ENCODE measurements around the gene SLC30A1. TPM values are rescaled to one million over a fixed set of nuclear protein-coding genes. Genes with fewer than 3 reads are reported as not detected.
"Not testable (repeated sequence)": the region's sequence is repeated elsewhere in the genome, so short reads cannot be mapped to it uniquely, and the experiment has no call there.

The SLC30A1 gene
- total RNA-seq, 2 donors from 2014 or later = 12.5 to 22.0 TPM

DNA sequence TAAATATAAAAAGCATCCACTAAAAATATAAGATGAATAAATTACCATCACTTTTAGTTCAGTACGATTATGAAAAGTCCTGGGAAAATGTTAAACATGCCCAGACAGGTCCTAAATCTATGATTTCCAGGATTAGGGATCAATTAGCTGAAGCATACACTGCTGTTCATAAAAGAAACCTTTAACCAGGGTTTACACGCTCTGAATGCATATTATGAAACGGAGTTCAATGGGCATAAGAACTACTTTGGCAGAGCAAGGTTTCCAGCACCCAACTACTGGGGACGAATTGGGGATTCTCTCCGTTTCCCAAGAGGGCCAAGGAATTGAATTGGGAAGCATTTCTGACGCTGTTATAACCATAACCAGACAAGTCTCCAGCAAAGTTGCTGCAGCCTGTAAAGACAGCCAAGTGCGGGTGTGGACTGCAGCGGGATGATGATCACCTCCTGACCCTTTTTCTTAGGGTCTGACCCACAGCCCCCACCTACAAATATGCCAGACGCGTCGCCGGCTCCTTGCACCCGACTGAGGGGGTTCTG, 1.6 kb downstream of the SLC30A1 start:
- intact Hi-C loops (cut with DNase I) = loop anchor here (2.0 to 5.0 kb wide), 2 partner anchors 40 to 63 kb away; no protein-coding TSS in a partner anchor
- DNase-seq (ENCODE audit: low spot score) = no peak
- Histone ChIP-seq H3K27me3 (replicated peaks; ENCODE audit: insufficient read depth) (no peaks in the 10 kb centered on the region), H3K4me3 (peak overlapping the region; percentile 91 to 92), H3K4me1 (replicated peaks) (no peaks in the 10 kb centered on the region), H3K9me3 (no peaks in the 10 kb centered on the region), H3K27ac (peak overlapping the region; percentile 91 to 95), H3K36me3 (no peaks in the 10 kb centered on the region)
- 0% methylated on average over 13 of the region's 13 CpGs for WGBS
- TF ChIP-seq POLR2A (IDR thresholded peaks at IDR 0.05) (no peak), POLR2AphosphoS5 (IDR thresholded peaks at IDR 0.05) (no peak)
- TF ChIP-seq, protein P1, sequence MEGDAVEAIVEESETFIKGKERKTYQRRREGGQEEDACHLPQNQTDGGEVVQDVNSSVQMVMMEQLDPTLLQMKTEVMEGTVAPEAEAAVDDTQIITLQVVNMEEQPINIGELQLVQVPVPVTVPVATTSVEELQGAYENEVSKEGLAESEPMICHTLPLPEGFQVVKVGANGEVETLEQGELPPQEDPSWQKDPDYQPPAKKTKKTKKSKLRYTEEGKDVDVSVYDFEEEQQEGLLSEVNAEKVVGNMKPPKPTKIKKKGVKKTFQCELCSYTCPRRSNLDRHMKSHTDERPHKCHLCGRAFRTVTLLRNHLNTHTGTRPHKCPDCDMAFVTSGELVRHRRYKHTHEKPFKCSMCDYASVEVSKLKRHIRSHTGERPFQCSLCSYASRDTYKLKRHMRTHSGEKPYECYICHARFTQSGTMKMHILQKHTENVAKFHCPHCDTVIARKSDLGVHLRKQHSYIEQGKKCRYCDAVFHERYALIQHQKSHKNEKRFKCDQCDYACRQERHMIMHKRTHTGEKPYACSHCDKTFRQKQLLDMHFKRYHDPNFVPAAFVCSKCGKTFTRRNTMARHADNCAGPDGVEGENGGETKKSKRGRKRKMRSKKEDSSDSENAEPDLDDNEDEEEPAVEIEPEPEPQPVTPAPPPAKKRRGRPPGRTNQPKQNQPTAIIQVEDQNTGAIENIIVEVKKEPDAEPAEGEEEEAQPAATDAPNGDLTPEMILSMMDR (IDR thresholded peaks at IDR 0.05) = no peak

- Histone ChIP-seq H3K27me3 (replicated peaks; ENCODE audit: insufficient read depth) (no peaks in the 10 kb centered on the region), H3K9me3 (no peaks in the 10 kb centered on the region), H3K4me1 (replicated peaks) (no peaks in the 10 kb centered on the region), H3K27ac (no peak overlapping the region), H3K4me3 (peak overlapping the region in 1 of 2 donors; percentile 92), H3K36me3 (no peaks in the 10 kb centered on the region)
- intact Hi-C loops (cut with DNase I) = loop anchor here (2.0 to 5.0 kb wide), 2 partner anchors 41 to 62 kb away; no protein-coding TSS in a partner anchor
- TF ChIP-seq POLR2A (IDR thresholded peaks at IDR 0.05) = no peak
- no peak for TF ChIP-seq POLR2AphosphoS5 (IDR thresholded peaks at IDR 0.05)
- TF ChIP-seq, protein P1 (IDR thresholded peaks at IDR 0.05) = no peak
- 46% methylated on average over 2 of the region's 2 CpGs for WGBS
- DNase-seq (ENCODE audit: low spot score) = no peak
Observed at GRCh38 chr1:211576717-211577116, 2.2 kb downstream of the SLC30A1 start.

GRCh38 chr1:211574705-211575104, 4.3 kb downstream of the SLC30A1 start:
- TF ChIP-seq POLR2AphosphoS5 (IDR thresholded peaks at IDR 0.05) (no peak), POLR2A (IDR thresholded peaks at IDR 0.05) (no peak)
- TF ChIP-seq, protein P1 (IDR thresholded peaks at IDR 0.05) = no peak
- H3K27ac ChIP-seq = no peak overlapping the region
- no peaks in the 10 kb centered on the region for H3K4me1 ChIP-seq (replicated peaks)
- DNase-seq (ENCODE audit: low spot score) = no peak
- no peaks in the 10 kb centered on the region for H3K27me3 ChIP-seq (replicated peaks; ENCODE audit: insufficient read depth)
- H3K36me3 ChIP-seq = no peaks in the 10 kb centered on the region
- H3K4me3 ChIP-seq = no peak overlapping the region
- no peaks in the 10 kb centered on the region for H3K9me3 ChIP-seq
- intact Hi-C loops (cut with DNase I) = loop anchor here (5.0 kb wide), 1 partner anchor 43 kb away; no protein-coding TSS in a partner anchor

GRCh38 chr1:211571998-211572397, 7.0 kb downstream of the SLC30A1 start:
- H3K27me3 ChIP-seq (replicated peaks; ENCODE audit: insufficient read depth) = no peaks in the 10 kb centered on the region
- H3K36me3 ChIP-seq = no peaks in the 10 kb centered on the region
- H3K4me3 ChIP-seq = no peak overlapping the region
- no peaks in the 10 kb centered on the region for H3K4me1 ChIP-seq (replicated peaks)
- WGBS = 68% methylated on average over 2 of the region's 2 CpGs
- TF ChIP-seq POLR2A (IDR thresholded peaks at IDR 0.05) (no peak), POLR2AphosphoS5 (IDR thresholded peaks at IDR 0.05) (no peak)
- TF ChIP-seq, protein P1 (IDR thresholded peaks at IDR 0.05) = no peak
- no peak overlapping the region for H3K27ac ChIP-seq
- H3K9me3 ChIP-seq = no peaks in the 10 kb centered on the region
- intact Hi-C loops (cut with DNase I) = no loop called here
- no peak for DNase-seq (ENCODE audit: low spot score)

DNA sequence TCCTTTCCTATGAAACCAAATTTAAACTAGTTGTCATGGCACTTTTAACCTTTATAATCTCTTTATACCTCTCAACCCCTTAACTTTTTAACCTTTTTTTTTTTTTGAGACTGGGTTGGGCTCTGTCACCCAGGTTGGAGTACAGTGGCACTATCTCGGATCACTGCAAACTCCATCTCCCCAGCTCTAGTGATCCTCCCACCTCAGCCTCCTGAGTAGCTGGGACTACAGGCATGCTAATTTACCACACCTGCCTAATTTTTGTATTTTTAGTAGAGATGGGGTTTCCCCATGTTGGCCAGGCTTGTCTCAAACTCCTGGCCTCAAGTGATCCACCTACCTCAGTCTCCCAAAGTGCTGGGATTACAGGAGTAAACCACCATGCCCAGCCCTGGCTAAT, 8.6 kb downstream of the SLC30A1 start:
- intact Hi-C loops (cut with DNase I); H3K4me3 ChIP-seq; H3K36me3 ChIP-seq; H3K27me3 ChIP-seq (replicated peaks; ENCODE audit: insufficient read depth); H3K4me1 ChIP-seq (replicated peaks); H3K27ac ChIP-seq; H3K9me3 ChIP-seq; DNase-seq (ENCODE audit: low spot score): not testable (repeated sequence)
- 85% methylated on average over 1 of the region's 1 CpG for WGBS
